Fibroblast of the aortic adventitia (primary cell): ENCODE measurements around the gene SERTAD1. TPM values are rescaled to one million over a fixed set of nuclear protein-coding genes. Genes with fewer than 3 reads are reported as not detected.
"Not testable (repeated sequence)": the region's sequence is repeated elsewhere in the genome, so short reads cannot be mapped to it uniquely, and the experiment has no call there.

Experiments used
- DNase-seq: peaks from one replicate; pipeline ENCODE4 v3.0.0-alpha.2; 2010; ENCODE audit warnings: low read depth
- H3K4me3 ChIP-seq: 2 replicates; pipeline ENCODE4 v1.5.1; 2011; ENCODE audit warnings: low read depth, mild to moderate bottlenecking, control low read depth, low read length, moderate library complexity
- total RNA-seq: library from RNA; depleted of rRNA; stranded (reverse); fragments of >200 nt; gene quantifications from 2 replicates; pipeline ENCODE4 v1.2.3, GENCODE V29; 2012; ENCODE audit warnings: low replicate concordance
- TF ChIP-seq, protein P1 (sequence below): IDR thresholded peaks from 2 replicates; pipeline ENCODE4 v1.5.1; 2011; ENCODE audit warnings: mild to moderate bottlenecking, low read length, control low read depth, inconsistent platforms; ENCODE audit not compliant: insufficient read depth

SERTAD1 gene
- total RNA-seq, 1 donor: 13.8 TPM

DNA sequence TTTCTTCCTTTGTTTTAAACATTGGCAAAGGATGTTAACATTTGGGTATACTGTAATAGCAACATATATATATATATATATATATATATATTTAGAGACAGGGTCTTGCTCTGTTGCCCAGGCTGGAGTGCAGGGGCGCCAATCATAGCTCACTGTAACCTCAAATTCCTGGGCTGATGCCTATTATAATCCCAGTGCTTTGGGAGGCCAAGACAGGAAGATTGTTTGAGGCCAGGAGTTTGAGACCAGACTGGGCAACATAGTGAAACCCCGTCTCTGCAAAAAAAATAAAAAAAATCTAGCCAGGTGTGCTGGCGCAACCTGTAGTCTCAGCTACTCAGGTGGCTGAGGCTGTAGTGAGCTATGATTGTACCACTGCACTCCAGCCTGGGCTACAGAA is 34.4 kb upstream of the SERTAD1 start:
- no peak for DNase-seq
- H3K4me3 ChIP-seq: no peak overlapping the region
- TF ChIP-seq, protein P1, sequence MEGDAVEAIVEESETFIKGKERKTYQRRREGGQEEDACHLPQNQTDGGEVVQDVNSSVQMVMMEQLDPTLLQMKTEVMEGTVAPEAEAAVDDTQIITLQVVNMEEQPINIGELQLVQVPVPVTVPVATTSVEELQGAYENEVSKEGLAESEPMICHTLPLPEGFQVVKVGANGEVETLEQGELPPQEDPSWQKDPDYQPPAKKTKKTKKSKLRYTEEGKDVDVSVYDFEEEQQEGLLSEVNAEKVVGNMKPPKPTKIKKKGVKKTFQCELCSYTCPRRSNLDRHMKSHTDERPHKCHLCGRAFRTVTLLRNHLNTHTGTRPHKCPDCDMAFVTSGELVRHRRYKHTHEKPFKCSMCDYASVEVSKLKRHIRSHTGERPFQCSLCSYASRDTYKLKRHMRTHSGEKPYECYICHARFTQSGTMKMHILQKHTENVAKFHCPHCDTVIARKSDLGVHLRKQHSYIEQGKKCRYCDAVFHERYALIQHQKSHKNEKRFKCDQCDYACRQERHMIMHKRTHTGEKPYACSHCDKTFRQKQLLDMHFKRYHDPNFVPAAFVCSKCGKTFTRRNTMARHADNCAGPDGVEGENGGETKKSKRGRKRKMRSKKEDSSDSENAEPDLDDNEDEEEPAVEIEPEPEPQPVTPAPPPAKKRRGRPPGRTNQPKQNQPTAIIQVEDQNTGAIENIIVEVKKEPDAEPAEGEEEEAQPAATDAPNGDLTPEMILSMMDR: no peak

DNA sequence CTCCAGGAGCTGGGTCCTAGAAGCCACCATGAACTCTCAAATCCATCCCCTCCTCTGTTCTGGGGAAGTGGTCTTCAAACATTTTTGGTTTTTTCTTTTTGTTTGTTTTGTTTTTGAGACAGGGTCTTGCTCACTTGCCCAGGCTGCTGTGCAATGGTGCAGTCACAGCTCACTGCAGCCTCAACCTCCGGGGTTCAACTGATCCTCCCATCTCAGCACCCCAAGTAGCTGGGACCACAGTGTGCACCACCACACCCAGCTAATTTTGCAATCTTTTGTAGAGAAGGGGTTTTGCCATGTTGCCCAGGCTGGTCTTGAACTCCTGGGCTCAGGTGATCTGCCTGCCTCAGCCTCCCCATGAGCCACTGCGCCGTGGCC is 32.8 kb upstream of the SERTAD1 start:
- TF ChIP-seq, protein P1: no peak
- no peak for DNase-seq
- H3K4me3 ChIP-seq: no peak overlapping the region

DNA sequence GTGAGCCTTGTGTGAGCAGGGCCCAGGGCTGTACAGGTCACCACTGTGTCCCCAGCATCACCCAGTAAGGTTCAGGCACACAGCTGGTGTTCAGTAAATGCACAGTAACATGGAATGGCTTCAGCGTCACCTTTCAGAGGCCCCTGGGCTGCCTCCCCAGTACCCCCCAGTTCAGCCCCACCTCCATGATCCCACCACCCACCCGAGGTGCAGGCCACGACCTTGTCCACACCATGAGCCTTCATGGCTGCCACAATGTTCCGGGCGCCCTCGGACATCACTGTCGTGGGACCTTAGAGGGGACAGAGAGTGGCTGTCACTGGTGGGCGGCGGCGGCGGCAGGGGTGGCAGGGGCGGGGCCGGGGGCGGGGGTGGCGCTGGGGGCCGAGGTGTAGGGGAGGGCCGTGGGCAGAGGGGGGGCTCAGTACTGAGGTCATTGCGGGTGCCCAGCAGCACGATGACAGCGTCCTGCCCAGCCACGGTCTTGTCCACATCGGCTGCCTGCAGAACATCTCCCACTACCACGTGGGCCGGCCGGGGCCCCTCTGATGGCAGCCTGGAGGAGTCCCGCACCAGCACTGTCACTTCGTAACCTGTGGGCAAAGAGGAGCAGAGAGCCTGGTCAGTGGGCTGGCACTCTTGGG is 32.3 kb upstream of the SERTAD1 start:
- no peak for DNase-seq
- H3K4me3 ChIP-seq: no peak overlapping the region
- TF ChIP-seq, protein P1: no peak

DNA sequence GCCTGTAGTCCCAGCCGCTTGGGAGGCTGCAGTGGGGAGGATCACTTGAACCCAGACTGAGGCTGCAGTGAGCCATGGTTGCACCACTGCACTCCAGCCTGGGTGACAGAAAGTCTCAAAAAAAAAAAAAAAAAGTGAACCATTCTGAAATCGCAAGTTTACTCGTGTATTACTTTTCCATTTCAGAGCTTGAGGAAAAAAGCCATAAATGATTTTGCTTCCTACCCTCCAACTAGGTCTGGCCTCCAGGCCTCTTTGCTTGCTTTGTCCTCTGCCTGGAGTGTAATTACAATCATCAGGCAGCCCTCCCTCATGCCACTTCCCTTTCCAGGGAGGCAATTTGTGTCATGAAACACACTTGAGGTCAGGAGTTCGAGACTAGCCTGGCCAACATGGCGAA is 31.3 kb upstream of the SERTAD1 start:
- TF ChIP-seq, protein P1: no peak
- no peak overlapping the region for H3K4me3 ChIP-seq
- no peak for DNase-seq

DNA sequence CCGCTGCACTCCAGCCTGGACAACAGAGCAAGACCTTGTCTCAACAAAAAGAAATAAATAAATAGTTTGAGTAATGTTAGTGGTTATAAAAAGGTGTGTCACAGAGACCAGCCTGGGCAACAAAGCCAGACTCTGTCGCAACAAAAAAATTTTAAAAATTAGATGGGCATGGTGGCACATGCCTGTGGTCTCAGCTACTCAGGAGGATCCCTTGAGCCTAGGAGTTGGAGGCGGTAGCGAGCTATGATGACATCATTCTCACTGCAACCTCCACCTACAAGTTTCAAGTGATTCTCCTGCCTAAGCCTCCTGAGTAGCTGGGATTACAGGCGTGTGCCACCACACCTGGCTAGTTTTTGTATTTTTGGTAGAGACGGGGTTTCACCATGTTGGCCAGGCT is 28.2 kb upstream of the SERTAD1 start:
- H3K4me3 ChIP-seq, DNase-seq: not testable (repeated sequence)

DNA sequence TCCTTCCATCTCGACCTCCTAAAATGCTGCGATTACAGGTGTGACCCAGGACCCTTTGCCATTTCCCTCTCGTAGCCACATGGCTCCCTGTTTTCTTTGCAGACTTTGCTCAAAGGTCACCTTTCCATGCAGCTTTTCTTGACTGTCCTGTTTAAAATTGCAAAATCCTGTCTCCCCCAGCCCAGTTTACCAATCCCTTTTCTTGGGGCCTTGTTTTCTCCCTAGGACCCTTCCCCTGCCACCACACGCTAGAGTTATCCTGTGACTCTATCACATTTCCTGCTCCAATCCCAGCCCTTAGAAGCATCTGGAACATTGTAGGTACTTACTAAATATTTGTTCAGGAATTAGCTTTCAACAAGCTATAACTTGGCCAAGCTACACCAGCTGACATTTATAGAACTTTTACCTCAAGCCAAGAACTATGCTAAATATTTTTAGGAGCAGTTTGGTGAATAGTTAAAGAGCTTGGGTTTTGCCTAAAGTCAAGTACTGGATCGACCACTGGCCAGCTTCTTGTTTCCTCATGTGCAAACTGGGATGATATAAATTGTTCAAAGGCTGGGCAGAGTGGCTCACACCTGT is 27.5 kb upstream of the SERTAD1 start:
- TF ChIP-seq, protein P1: no peak
- no peak for DNase-seq

DNA sequence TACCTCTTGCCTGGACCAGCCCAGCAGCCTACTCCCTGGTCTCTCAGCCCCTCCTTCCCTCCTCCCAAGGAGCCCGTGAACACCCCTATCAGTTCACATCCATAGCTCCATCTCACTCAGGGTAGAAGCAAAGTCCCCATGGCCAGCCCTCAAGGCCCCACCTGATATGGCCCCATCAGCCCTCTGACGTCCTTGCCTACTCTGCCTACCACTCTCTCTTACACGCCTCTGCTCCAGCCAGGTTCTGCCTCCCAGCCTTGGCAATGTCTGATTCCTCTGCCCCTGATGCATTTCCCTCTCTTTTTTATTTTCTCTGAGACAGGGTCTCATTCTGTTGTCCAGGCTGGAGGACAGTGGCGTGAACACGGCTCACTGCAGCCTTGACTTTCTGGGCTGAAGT is 26.2 kb upstream of the SERTAD1 start:
- no peak overlapping the region for H3K4me3 ChIP-seq
- TF ChIP-seq, protein P1: no peak
- DNase-seq: no peak

More for the DNA sequence above, 27.5 kb upstream of the SERTAD1 start:
- no peak overlapping the region for H3K4me3 ChIP-seq
